Cerebellar nuclear complex (tissue), 1 donor: ENCODE data around the gene PHLDB2.

Experiments used
- DNase-seq, 2 experiments: peaks; one replicate each; lab custom pipeline; 2025; lab: John Stamatoyannopoulos, UW

PHLDB2 gene

DNA sequence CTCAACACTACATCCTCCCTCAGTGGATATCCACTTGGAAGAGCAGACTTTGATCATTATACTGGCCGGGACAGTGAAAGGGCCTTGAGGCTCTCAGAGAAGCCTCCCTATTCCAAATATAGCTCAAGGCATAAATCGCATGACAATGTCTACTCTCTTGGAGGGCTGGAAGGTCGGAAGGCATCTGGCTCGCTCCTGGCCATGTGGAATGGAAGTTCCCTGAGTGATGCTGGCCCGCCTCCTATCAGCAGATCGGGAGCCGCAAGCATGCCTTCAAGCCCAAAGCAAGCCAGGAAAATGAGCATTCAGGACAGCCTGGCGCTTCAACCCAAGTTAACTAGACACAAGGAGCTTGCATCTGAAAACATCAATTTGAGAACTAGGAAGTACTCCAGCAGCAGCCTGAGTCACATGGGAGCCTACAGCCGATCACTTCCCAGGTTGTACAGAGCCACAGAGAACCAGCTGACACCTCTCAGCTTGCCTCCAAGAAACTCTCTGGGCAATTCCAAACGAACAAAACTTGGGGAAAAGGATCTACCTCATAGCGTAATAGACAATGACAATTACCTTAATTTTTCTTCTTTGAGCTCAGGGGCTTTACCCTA lies 25.4 kb downstream of the PHLDB2 start:
- no peak for DNase-seq

DNA sequence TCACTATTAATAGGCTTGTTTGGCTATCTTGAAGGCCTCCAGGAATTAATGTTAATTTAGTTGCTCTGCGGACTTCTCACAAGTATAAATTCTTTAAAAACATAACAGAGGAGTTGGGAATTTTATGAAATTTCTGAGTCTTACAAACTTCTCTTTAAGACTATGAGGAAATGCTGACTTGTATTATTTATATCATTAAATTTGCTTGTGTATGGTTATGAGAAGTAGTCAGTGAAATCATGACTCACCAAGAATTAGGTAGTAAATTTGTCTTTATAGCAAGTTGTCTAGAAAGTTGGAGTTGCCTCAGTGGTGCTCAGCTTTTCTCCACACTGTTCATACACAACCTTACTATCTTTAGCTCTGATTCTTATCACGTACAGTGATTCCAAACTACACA lies 26.5 kb downstream of the PHLDB2 start:
- DNase-seq: no peak

DNA sequence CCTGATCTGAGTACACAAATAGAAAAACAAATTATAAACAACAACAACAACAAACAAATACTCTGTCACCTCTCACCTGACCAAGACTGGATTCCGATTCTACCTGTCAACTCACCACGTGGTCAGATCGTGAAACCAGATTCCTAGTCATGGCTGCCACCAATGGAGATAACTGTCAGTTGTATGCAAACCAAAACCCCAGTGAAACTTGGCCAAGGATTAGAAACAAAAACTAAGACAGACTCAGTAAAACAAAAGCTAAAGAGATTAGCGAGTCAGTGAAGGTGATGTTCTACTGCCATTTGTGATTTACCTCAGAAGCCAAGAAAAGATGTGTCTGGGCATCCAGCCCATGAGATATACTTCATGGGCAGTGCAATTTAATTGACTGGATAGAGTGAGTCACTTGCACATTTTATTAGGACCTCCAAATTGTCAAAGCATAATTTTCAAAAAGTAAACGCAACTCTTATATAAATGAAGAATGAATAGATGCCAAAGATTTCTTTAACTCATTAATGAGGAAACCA lies 31.1 kb downstream of the PHLDB2 start:
- no peak for DNase-seq

- no peak for DNase-seq
These were observed 33.0 kb downstream of the PHLDB2 start for GRCh38 chr3:111892070-111892469.

DNA sequence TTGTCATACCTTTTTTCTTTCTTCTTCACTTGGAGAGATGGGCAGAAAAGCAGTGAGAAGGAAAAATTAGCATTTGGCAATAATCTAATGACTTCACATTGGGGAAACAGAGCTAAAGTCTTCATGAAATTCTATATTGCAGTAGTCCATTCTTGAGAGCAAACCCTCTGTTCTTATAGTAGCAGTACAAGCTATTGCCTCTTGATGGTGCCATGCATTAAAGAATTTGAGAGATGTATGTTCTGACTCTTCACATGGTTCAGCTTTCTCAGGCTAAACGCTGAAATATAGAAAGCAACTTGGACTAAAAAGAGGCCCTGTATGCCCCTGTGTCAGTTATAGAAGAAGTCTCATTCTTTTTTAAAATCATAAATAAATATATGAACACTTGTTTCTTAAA lies 36.0 kb downstream of the PHLDB2 start:
- DNase-seq: no peak

DNA sequence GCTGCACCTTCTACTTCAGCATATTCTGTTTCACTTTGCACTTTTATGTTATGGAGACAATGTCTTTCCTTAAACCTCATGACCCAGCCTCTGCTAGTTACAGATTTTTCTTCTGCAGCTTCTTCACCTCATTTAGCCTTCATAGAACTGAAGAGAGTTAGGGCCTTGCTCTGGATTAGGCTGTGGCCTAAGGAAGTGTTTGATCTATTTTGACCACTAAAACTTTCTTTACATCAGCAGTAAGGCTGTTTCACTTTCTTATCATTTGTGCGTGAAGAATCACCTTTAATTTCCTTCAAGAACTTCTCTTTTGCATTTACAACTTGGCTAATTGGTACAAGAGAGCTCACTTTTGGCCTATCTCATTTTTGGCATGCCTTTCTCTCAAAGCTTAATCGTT lies 40.9 kb downstream of the PHLDB2 start:
- DNase-seq: no peak

GRCh38 chr3:111901637-111902036 lies 42.6 kb downstream of the PHLDB2 start:
- DNase-seq: no peak

DNA sequence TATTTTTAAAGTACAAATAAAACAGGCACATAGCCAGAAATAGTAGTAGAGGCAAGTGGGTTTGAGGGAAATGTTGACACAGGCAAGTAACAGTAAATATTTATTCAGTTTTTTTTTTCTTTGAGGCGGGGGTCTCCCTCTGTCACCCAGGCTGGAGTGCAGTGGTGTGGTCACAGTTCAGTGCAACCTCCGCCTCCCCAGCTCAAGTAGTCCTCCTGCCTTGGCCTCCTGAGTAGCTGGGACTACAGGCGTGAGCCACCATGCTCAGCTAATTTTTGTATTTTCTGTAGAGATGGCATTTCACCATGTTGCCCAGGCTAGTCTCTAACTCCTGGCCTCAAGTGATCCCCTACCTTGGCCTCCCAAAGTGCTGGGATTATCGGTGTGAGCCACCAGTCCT lies 43.5 kb downstream of the PHLDB2 start:
- DNase-seq: no peak

DNA sequence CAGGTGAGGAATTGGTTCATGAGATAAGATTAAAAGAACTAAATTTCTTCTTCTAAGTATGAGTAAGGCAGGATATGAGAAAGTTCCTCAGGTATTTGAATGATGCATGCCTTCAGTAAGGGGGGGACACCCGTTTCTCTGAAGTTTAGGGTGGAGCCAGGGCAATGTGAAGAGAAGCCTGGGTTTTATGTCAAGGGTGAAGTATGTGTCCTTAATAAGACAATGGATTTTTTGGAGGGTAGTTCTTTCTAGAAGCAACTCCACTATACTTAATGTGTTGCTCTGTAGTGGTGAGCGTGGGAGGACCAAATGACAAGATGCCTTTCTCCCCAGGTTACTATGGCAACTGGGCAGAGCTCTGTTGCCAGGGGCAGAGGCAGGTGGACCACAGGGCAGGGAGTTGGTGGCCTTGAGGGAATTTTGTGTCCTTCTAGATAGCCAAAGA lies 44.0 kb downstream of the PHLDB2 start:
- no peak for DNase-seq

GRCh38 chr3:111904376-111905241 lies 45.5 kb downstream of the PHLDB2 start:
- no peak for DNase-seq

- DNase-seq: no peak
These were observed 47.6 kb downstream of the PHLDB2 start for GRCh38 chr3:111906656-111907055.

DNA sequence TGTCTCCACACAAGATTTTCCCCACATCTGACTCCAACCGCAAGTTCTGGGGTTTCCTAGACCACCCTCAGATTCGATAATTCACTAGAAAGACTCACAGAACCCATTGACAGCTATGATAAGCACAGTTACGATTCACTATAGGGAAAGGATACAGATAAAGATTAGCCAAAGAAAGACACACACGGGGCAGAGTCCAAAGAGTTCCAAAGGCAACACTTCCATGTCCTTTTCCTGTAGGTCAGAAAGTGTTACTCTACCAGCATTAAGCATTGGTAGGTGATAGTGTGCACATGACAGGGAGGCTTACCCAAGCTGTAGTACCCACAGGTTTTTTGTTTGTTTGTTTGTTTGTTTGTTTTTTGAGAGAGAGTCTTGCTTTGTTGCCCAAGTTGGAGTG lies 48.1 kb downstream of the PHLDB2 start:
- no peak for DNase-seq

- DNase-seq: no peak
These were observed 51.7 kb downstream of the PHLDB2 start for GRCh38 chr3:111910806-111911205.

GRCh38 chr3:111911446-111911845 lies 52.4 kb downstream of the PHLDB2 start:
- no peak for DNase-seq

GRCh38 chr3:111913163-111913763 lies 54.2 kb downstream of the PHLDB2 start:
- DNase-seq: no peak

GRCh38 chr3:111915905-111916304 lies 56.8 kb downstream of the PHLDB2 start:
- DNase-seq: no peak

- DNase-seq: no peak
These were observed 58.2 kb downstream of the PHLDB2 start for GRCh38 chr3:111917300-111917699.

GRCh38 chr3:111919370-111920065 lies 60.5 kb downstream of the PHLDB2 start:
- DNase-seq: no peak

DNA sequence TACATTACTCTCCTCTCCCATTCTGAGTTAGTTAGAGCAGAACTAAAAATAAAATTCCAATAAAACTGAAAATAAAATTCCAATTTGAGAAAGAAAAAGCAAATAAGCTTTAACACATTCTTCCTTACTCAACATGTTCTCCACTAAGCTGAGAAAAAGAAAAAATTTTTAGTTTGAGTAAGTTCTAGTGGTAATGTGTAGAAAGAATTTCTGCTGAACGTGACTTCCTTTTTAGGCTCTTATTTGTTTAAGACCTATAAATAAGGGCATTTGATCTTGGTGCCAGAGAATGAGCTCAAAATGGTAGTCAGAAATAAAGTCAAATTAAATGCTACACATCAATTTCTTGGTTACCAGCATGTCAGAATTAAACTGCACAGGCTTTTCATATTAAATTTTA lies 62.1 kb downstream of the PHLDB2 start:
- no peak for DNase-seq

- DNase-seq: no peak
These were observed 64.2 kb downstream of the PHLDB2 start for GRCh38 chr3:111923095-111923771.

DNA sequence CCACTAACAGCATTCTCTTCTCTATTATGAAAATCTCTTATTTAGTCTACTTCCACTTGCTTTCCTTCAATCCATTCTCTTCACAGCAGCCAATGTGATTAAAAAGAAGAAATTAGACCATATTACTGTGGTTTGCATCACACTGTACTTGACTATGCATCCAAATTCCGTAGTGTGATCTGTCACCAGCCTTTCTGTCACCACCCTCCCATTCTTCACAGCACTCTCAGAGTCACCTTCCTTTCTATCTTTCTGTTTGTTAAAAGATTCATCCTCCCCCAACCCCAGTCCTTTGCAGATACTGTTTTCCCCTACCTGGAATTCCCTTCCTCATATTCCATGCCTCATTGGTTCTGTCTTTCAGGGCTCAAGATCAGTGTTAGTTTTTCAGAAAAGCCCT lies 64.7 kb downstream of the PHLDB2 start:
- no peak for DNase-seq

DNA sequence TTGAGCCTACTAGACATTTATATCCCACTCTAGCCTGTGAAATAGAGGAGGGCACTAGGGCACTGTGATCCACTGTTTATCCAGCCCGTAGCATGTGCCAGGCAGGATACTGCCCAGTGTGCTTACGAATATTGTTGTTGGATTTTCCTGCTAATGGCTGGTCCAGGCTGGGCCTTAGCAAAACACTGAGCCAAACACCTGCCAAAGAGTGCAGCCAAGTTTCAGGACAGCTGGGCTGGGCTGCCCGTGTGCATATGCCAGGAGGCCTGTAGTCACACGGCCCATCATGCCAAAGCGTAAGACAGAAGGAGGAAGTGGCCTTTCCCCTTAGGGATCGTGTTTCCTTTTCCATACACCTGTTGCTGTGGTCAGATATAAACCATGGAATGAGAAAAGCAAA lies 65.2 kb downstream of the PHLDB2 start:
- DNase-seq: no peak
